Kidney epithelial cell (primary cell): Measurements from ENCODE around the gene B4GALT1. TPM values are rescaled to one million over a fixed set of nuclear protein-coding genes. Genes with fewer than 3 reads are reported as not detected.

ENCODE experiments used
- DNase-seq: peaks from one replicate; pipeline ENCODE4 v3.0.0-alpha.2; 2010; ENCODE audit warnings: low read depth
- H3K27me3 ChIP-seq: 2 replicates; pipeline ENCODE4 v1.6.0; 2011; ENCODE audit warnings: low read length; ENCODE audit not compliant: control insufficient read depth, insufficient read depth
- H3K36me3 ChIP-seq: 2 replicates; pipeline ENCODE4 v1.5.1; 2011; ENCODE audit warnings: low read length; ENCODE audit not compliant: control insufficient read depth, insufficient read depth
- H3K4me3 ChIP-seq: 2 replicates; pipeline ENCODE4 v1.5.1; 2011; ENCODE audit warnings: low read depth, mild to moderate bottlenecking, control low read depth, low read length
- CTCF ChIP-seq: IDR thresholded peaks from 2 replicates; pipeline ENCODE4 v1.5.1; 2011; ENCODE audit warnings: mild to moderate bottlenecking, moderate library complexity, low read length, control low read depth, inconsistent platforms; ENCODE audit not compliant: insufficient read depth, poor library complexity, severe bottlenecking
- total RNA-seq: library from RNA; depleted of rRNA; stranded (reverse); fragments of >200 nt; gene quantifications from 2 replicates; pipeline ENCODE4 v1.2.3, GENCODE V29; 2015

The B4GALT1 gene
- total RNA-seq, 1 donor from 2014 or later: 86.1 TPM

GRCh38 chr9:33110686-33111085 is 56.5 kb downstream of the B4GALT1 start:
- Histone ChIP-seq H3K4me3 (no peak overlapping the region), H3K27me3 (no peaks in the 10 kb centered on the region), H3K36me3 (peaks cover 2% of the 10 kb centered on the region)
- no peak for DNase-seq
- no peak for TF ChIP-seq CTCF

- Histone ChIP-seq H3K4me3 (no peak overlapping the region), H3K36me3 (peaks cover 2% of the 10 kb centered on the region), H3K27me3 (no peaks in the 10 kb centered on the region)
- TF ChIP-seq CTCF: no peak
- DNase-seq: no peak
Measured at GRCh38 chr9:33109850-33110595, 57.1 kb downstream of the B4GALT1 start.

GRCh38 chr9:33109097-33109496 is 58.0 kb downstream of the B4GALT1 start:
- Histone ChIP-seq H3K36me3 (no peaks in the 10 kb centered on the region), H3K4me3 (no peak overlapping the region), H3K27me3 (no peaks in the 10 kb centered on the region)
- no peak for TF ChIP-seq CTCF
- DNase-seq: no peak

DNA sequence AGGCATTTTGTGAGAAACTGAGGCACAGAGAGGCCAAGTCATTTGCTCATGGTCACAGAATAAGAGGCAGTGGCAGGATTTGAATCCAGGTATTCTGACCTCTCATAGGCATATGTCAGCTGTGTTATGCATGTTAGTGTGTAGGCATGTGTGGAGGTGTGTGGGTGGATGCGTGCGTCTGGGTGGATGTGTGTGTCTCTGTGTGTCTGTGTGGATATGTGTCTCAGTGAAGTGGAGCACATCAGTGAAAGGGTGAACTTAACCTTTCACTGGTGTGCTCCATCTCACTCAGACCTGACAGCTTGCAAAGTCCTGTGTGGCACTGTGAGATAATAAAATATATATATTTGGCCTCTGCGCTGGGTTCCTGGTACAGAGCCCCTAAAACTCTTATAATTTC is 58.7 kb downstream of the B4GALT1 start:
- Histone ChIP-seq H3K4me3 (no peak overlapping the region), H3K27me3 (no peaks in the 10 kb centered on the region), H3K36me3 (no peaks in the 10 kb centered on the region)
- TF ChIP-seq CTCF: no peak
- no peak for DNase-seq

GRCh38 chr9:33107762-33108161 is 59.4 kb downstream of the B4GALT1 start:
- H3K4me3 ChIP-seq: no peak overlapping the region
- DNase-seq: no peak
- H3K27me3 ChIP-seq: no peaks in the 10 kb centered on the region
- no peaks in the 10 kb centered on the region for H3K36me3 ChIP-seq
- no peak for TF ChIP-seq CTCF
